Upper lobe of left lung (tissue), 6 donors: Measurements from ENCODE around the gene CARMIL1. TPM values are rescaled to one million over a fixed set of nuclear protein-coding genes. Genes with fewer than 3 reads are reported as not detected.

Experiments used
- ATAC-seq, 2 donors: fragments of 200-7000 bp; cut with Tn5 transposase; one replicate each; pipeline ENCODE4 v1.9.1; 2022; ENCODE audit warnings: mild to moderate bottlenecking in 2 of 2, moderate library complexity in 2 of 2; ENCODE audit not compliant: low FRiP score in 2 of 2
- DNase-seq, 2 donors: peaks; one replicate each; pipeline ENCODE4 v3.0.0-alpha.2; 2019 to 2020
- H3K27ac ChIP-seq, 4 donors: fragments of 200-600 bp; sonication (generic); one replicate each; pipeline ENCODE4 v1.5.1; 2016 to 2019
- H3K27me3 ChIP-seq, 4 donors: fragments of 200-600 bp; sonication (generic); one replicate each; pipeline ENCODE4 v1.5.1; 2017 to 2019
- H3K36me3 ChIP-seq, 4 donors: fragments of 200-600 bp; sonication (generic); one replicate each; pipeline ENCODE4 v1.5.1; 2016 to 2019
- H3K4me1 ChIP-seq, 4 donors: fragments of 200-600 bp; sonication (generic); one replicate each; pipeline ENCODE4 v1.5.1; 2018 to 2019
- H3K4me3 ChIP-seq, 4 donors: fragments of 200-600 bp; sonication (generic); one replicate each; pipeline ENCODE4 v1.5.1; 2017 to 2019; ENCODE audit warnings: mild to moderate bottlenecking in 2 of 4, moderate library complexity in 1 of 4
- H3K9me3 ChIP-seq, 4 donors: fragments of 200-600 bp; sonication (generic); one replicate each; pipeline ENCODE4 v1.5.1; 2018 to 2019
- EP300 ChIP-seq, 4 donors: sonication (generic); formaldehyde crosslinking; IDR thresholded peaks; one replicate each; pipeline ENCODE4 v1.5.1; 2017; ENCODE audit warnings: antibody characterized with exemption in 4 of 4, control low read depth in 2 of 4
- POLR2A ChIP-seq, 4 donors: fragments of 450-650 bp; IDR thresholded peaks; one replicate each; pipeline ENCODE4 v1.5.1; 2016 to 2017; ENCODE audit warnings: antibody characterized with exemption in 4 of 4, mild to moderate bottlenecking in 2 of 4
- POLR2AphosphoS5 ChIP-seq, 2 donors: sonication (generic); formaldehyde crosslinking; IDR thresholded peaks; one replicate each; pipeline ENCODE4 v1.5.1; 2017; ENCODE audit warnings: antibody characterized with exemption in 2 of 2
- WGBS, 2 donors: methylation state at CpG; one replicate each; pipeline ENCODE4 v1.1.5; 2017 to 2018; 5-methylcytosine and 5-hydroxymethylcytosine counted together
- total RNA-seq, 6 donors: library from RNA; depleted of rRNA in 4 of 6; stranded (reverse); fragments of >200 nt in 4 of 6; gene quantifications; one replicate each; pipeline versions ENCODE4 v1.1.0 to v1.2.1, GENCODE V29; 2016 to 2021
- TF ChIP-seq, protein P1 (sequence below), 6 experiments: fragments of 450-650 bp in 4 of 6; fragments of 200-600 bp in 2 of 6; sonication (generic) in 2 of 6; IDR thresholded peaks; one replicate each; pipeline ENCODE4 v1.5.1; 2016 to 2019; ENCODE audit warnings: antibody characterized with exemption in 6 of 6
- donor health status: DM: no; HTN: no; CAD: no; lungs with moderate emphysema.
- donor health status: DM: no; HTN: yes; CAD: no; lungs with severe emphysema.

The CARMIL1 gene
- total RNA-seq, 6 donors from 2014 or later = 19.8 to 78.6 (median 44.9) TPM

DNA sequence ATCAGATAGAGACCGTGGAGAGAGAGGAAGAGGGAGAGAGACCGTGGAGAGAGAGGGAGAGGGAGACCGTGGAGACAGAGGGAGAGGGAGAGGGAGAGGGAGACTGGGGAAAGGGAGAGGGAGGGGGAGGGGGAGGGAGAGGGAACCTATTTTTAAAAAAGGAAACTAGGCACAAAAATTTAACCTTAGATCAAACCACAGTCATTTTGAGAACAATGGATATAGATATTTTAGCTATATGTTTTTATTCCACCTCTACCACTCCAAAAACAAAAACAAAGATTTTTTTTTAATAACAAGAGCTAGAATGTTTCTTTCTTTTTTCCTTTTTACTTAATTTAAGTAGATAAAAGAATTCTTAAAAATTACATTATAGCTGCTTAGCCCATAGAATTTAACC, 307.8 kb downstream of the CARMIL1 start:
- Histone ChIP-seq H3K27me3 (no peaks in the 10 kb centered on the region), H3K4me1 (no peaks in the 10 kb centered on the region), H3K4me3 (no peak overlapping the region), H3K36me3 (peaks cover 0 to 18% (median 0%) of the 10 kb centered on the region in 4 donors), H3K9me3 (no peaks in the 10 kb centered on the region), H3K27ac (no peak overlapping the region)
- TF ChIP-seq EP300 (IDR thresholded peaks at IDR 0.05) (no peak), POLR2A (IDR thresholded peaks at IDR 0.05) (no peak), POLR2AphosphoS5 (IDR thresholded peaks at IDR 0.05) (no peak)
- TF ChIP-seq, protein P1, sequence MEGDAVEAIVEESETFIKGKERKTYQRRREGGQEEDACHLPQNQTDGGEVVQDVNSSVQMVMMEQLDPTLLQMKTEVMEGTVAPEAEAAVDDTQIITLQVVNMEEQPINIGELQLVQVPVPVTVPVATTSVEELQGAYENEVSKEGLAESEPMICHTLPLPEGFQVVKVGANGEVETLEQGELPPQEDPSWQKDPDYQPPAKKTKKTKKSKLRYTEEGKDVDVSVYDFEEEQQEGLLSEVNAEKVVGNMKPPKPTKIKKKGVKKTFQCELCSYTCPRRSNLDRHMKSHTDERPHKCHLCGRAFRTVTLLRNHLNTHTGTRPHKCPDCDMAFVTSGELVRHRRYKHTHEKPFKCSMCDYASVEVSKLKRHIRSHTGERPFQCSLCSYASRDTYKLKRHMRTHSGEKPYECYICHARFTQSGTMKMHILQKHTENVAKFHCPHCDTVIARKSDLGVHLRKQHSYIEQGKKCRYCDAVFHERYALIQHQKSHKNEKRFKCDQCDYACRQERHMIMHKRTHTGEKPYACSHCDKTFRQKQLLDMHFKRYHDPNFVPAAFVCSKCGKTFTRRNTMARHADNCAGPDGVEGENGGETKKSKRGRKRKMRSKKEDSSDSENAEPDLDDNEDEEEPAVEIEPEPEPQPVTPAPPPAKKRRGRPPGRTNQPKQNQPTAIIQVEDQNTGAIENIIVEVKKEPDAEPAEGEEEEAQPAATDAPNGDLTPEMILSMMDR (IDR thresholded peaks at IDR 0.05) = no peak
- ATAC-seq = no peak
- DNase-seq = no peak
- WGBS, 2 donors = 84 to 85% methylated on average over 3 of the region's 3 CpGs

DNA sequence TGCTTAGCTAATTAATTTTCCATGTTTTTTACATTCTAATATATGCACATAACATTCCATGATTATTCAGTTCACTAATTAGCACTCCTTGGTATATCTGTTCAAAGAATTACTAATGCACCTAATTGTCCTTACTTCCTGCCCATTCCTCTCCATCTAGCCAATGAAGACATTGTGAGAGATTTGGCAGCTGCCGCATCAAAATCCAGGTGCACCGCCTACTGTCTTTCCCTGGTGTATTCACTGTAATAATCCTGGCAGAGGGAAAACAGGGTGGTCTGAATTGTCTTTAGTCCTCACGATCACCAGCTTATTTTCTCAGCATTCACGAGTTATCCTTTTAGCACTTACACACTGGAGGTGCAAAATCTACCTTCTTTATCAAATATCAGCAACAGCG, 311.8 kb downstream of the CARMIL1 start:
- ATAC-seq (no peak), DNase-seq (no peak)
- H3K4me1 ChIP-seq = no peaks in the 10 kb centered on the region
- no peak overlapping the region for H3K27ac ChIP-seq
- no peak overlapping the region for H3K4me3 ChIP-seq
- no peaks in the 10 kb centered on the region for H3K9me3 ChIP-seq
- WGBS, 2 donors = 88 to 91% methylated on average over 5 of the region's 5 CpGs
- H3K36me3 ChIP-seq = peaks cover 0 to 26% (median 4%) of the 10 kb centered on the region in 4 donors
- no peaks in the 10 kb centered on the region for H3K27me3 ChIP-seq
- no peak for TF ChIP-seq POLR2A (IDR thresholded peaks at IDR 0.05)
- TF ChIP-seq POLR2AphosphoS5 (IDR thresholded peaks at IDR 0.05) = no peak

DNA sequence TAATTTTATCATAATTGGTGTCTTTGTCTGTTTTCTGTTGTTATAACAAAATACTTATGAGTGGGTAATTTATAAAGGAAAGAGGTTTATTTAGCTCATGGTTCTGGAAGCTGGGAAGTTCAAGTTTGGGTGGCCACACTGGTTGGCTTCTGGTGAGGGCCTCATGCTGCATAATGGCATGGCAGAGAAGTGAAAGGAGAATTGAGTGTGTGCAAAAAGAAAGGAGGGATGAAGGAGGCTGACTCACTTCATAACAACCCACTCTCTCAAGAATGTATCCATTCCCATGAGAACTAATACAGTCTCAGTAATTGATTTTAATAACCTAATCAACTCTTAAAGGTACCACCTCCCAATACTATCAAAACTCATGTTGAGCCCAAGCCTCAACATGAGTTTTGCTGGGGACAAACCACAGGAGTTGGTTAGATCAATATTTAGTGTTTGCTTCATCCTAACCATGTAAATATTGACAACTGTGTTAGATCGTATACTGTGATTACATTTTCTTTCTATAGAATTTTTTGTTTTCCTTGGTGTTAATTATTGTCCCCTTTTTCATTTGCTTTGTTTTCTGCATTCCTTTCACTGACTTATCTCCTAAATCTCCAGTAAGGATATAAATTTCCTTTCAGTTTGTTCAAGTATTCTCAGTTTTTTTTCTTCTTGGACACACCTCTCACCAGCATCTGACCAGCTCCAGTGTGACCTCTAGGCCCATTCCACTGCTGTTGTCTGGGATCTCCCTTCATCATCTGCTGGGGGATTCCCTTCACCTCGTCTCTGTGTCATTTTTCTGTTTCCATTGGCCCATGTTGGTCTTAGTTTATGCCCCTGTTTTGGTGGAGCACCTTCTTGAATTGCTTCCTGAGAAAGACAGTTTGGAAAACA, 318.0 kb downstream of the CARMIL1 start:
- H3K27me3 ChIP-seq = no peaks in the 10 kb centered on the region
- 60 to 69% methylated on average over 2 of the region's 2 CpGs for WGBS, 2 donors
- TF ChIP-seq POLR2A (IDR thresholded peaks at IDR 0.05) (no peak), POLR2AphosphoS5 (IDR thresholded peaks at IDR 0.05) (no peak), EP300 (IDR thresholded peaks at IDR 0.05) (no peak)
- TF ChIP-seq, protein P1 (IDR thresholded peaks at IDR 0.05) = no peak
- H3K4me3 ChIP-seq = no peak overlapping the region
- no peaks in the 10 kb centered on the region for H3K4me1 ChIP-seq
- H3K9me3 ChIP-seq = no peaks in the 10 kb centered on the region
- ATAC-seq = no peak
- H3K36me3 ChIP-seq = peaks cover 0 to 30% (median 6%) of the 10 kb centered on the region in 4 donors
- H3K27ac ChIP-seq = no peak overlapping the region
- no peak for DNase-seq

DNA sequence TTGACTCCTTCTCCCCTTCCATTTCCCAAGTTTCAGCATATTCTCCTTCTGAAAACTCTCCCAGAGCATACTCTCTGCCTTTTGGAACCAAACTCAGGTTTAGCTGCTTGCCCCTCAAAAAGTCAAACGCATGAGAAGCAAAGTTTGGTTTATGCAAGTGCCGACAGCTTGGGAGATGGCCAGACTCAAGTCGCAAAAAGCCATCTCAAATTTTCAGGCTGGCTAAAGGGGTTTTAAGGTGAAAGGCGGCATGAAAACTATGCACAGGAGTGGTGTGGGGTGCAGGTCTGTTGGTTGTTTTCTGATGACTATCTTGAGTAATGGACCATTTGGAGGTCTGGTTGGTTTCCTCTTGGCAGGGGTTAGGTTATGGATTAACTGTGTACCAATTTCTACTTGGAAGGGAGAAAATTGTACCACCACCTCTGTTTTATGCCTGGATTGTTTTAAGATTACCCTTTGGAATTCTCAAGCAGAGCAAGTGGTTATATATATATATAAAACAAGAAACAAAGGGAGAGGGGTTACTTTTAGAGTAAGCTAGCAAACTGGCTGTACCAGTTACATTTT, 320.4 kb downstream of the CARMIL1 start:
- ATAC-seq (no peak), DNase-seq (no peak)
- TF ChIP-seq EP300 (IDR thresholded peaks at IDR 0.05) (no peak), POLR2A (IDR thresholded peaks at IDR 0.05) (no peak), POLR2AphosphoS5 (IDR thresholded peaks at IDR 0.05) (no peak)
- TF ChIP-seq, protein P1 (IDR thresholded peaks at IDR 0.05) = no peak
- H3K36me3 ChIP-seq = peaks cover 0 to 15% (median 2%) of the 10 kb centered on the region in 4 donors
- H3K9me3 ChIP-seq = no peaks in the 10 kb centered on the region
- no peak overlapping the region for H3K4me3 ChIP-seq
- no peaks in the 10 kb centered on the region for H3K27me3 ChIP-seq
- no peak overlapping the region for H3K27ac ChIP-seq
- WGBS, 2 donors = 88 to 90% methylated on average over 4 of the region's 4 CpGs
- no peaks in the 10 kb centered on the region for H3K4me1 ChIP-seq

DNA sequence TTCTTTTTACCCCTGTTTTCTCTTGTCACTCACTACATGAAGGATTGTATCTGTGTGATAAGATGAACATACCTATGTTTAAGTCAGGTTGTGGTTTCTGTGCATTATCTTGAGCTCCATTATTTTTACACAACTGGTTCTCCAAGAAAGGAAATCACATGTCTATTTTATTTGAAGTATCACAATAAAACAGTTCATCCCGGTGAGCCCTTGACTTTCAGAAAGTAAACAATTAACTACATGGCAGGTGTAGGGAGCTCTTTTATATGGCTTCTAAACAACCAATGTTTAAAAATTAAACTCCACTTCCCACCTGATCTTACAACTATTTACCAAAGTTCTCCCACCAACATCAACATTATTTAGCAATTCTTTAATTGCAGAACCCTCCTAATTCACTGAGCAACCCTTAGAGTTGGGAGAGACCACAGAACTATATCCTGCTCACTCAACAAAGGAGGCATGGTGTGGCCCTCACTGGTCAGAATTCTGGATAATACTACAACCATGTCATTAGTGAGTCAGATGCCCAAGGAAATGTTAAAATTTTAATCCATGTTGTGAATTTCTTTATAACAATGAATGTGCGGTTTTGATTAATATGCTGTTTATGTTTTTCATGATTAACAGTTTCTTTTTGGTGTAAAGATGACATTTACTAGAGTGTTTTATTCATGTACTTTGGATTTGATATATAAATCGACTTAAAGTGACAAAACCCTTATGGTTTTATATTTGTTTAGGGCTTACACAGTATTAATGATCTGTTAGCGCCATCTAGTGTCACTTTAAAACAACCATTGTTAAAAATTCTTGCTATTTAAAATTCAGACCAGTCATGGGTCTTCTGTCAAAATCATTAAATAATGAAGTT, 322.9 kb downstream of the CARMIL1 start:
- 27 to 33% methylated on average over 4 of the region's 4 CpGs for WGBS, 2 donors
- ATAC-seq = peak in 1 of 2 donors; percentile 65
- peaks cover 0 to 15% (median 5%) of the 10 kb centered on the region in 4 donors for H3K36me3 ChIP-seq
- no peaks in the 10 kb centered on the region for H3K9me3 ChIP-seq
- H3K27ac ChIP-seq = no peak overlapping the region
- DNase-seq = no peak
- no peak overlapping the region for H3K4me3 ChIP-seq
- no peaks in the 10 kb centered on the region for H3K27me3 ChIP-seq
- H3K4me1 ChIP-seq = no peaks in the 10 kb centered on the region
- TF ChIP-seq, protein P1 (IDR thresholded peaks at IDR 0.05) = peak in 5 of 6 experiments; percentile 13 to 55 (median 29)
- no peak for TF ChIP-seq EP300 (IDR thresholded peaks at IDR 0.05)
